Adipocyte (in vitro differentiated cells): ENCODE measurements around the gene PARPBP.
"Not testable (repeated sequence)": the region's sequence is repeated elsewhere in the genome, so short reads cannot be mapped to it uniquely, and the experiment has no call there.

Source experiments
- DNase-seq: peaks from one replicate; pipeline ENCODE4 v3.0.0-alpha.2; 2015; ENCODE audit warnings: low read depth
- H3K27me3 ChIP-seq: replicated peaks from 2 replicates; pipeline ENCODE4 v1.7.0; 2013; ENCODE audit warnings: mild to moderate bottlenecking, low read length, moderate library complexity; ENCODE audit not compliant: control insufficient read depth, insufficient read depth
- H3K36me3 ChIP-seq: 2 replicates; pipeline ENCODE4 v1.7.0; 2013; ENCODE audit warnings: low read length, mild to moderate bottlenecking, moderate library complexity; ENCODE audit not compliant: control insufficient read depth, insufficient read depth, severe bottlenecking
- H3K4me1 ChIP-seq: 2 replicates; pipeline ENCODE4 v1.7.0; 2013; ENCODE audit warnings: mild to moderate bottlenecking, low read length, moderate library complexity; ENCODE audit not compliant: control insufficient read depth, insufficient read depth
- H3K4me3 ChIP-seq: 2 replicates; pipeline ENCODE4 v1.7.0; 2013; ENCODE audit warnings: mild to moderate bottlenecking, low read length, moderate library complexity
- H3K9ac ChIP-seq: 2 replicates; pipeline ENCODE4 v1.7.0; 2013; ENCODE audit warnings: mild to moderate bottlenecking, low read length, moderate library complexity
- H3K9me3 ChIP-seq: 2 replicates; pipeline ENCODE4 v1.7.0; 2013; ENCODE audit warnings: mild to moderate bottlenecking, low read length, moderate library complexity; ENCODE audit not compliant: control insufficient read depth

PARPBP gene

GRCh38 chr12:102119674-102120563, at the start of gene PARPBP, which contains the start of gene NUP37:
Gene PARPBP (plus strand): TSS chr12:102120183. CDS start chr12:102123889, 3,706 bp downstream.
Gene NUP37 (minus strand): TSS chr12:102120114. CDS start chr12:102118518, 1,596 bp downstream.
- Histone ChIP-seq H3K27me3 (no peaks in the 10 kb centered on the region), H3K4me1 (peaks cover 24% of the 10 kb centered on the region), H3K9ac (peak within 1 kb of the TSS; percentile 95), H3K36me3 (peaks cover 32% of the 10 kb centered on the region), H3K9me3 (no peaks in the 10 kb centered on the region), H3K4me3 (peak within 1 kb of the TSS; percentile 95)
- DNase-seq: peak; percentile 96

GRCh38 chr12:102072092-102072491, 47.9 kb upstream of the PARPBP start:
- DNase-seq, H3K9ac ChIP-seq, H3K9me3 ChIP-seq, H3K27me3 ChIP-seq, H3K4me3 ChIP-seq: not testable (repeated sequence)
- Histone ChIP-seq H3K36me3 (peaks cover 34% of the 10 kb centered on the region), H3K4me1 (peaks cover 33% of the 10 kb centered on the region)

GRCh38 chr12:102080842-102081241, 39.1 kb upstream of the PARPBP start:
- H3K4me1 ChIP-seq: no peaks in the 10 kb centered on the region
- H3K27me3 ChIP-seq: no peaks in the 10 kb centered on the region
- H3K36me3 ChIP-seq: peaks cover 67% of the 10 kb centered on the region
- DNase-seq: no peak
- H3K4me3 ChIP-seq: no peak overlapping the region
- H3K9ac ChIP-seq: no peak overlapping the region
- H3K9me3 ChIP-seq: no peaks in the 10 kb centered on the region

- not testable (repeated sequence) for H3K9me3 ChIP-seq, H3K27me3 ChIP-seq, DNase-seq, H3K4me3 ChIP-seq, H3K9ac ChIP-seq
- Histone ChIP-seq H3K4me1 (peaks cover 14% of the 10 kb centered on the region), H3K36me3 (peaks cover 16% of the 10 kb centered on the region)
Measured at GRCh38 chr12:102089228-102089835, 30.7 kb upstream of the PARPBP start.

- Histone ChIP-seq H3K9ac (peak overlapping the region; percentile 36), H3K4me3 (no peak overlapping the region), H3K4me1 (peaks cover 18% of the 10 kb centered on the region), H3K9me3 (no peaks in the 10 kb centered on the region), H3K27me3 (no peaks in the 10 kb centered on the region), H3K36me3 (peaks cover 13% of the 10 kb centered on the region)
- peak; percentile 74 for DNase-seq
Measured at GRCh38 chr12:102093319-102093718, 26.7 kb upstream of the PARPBP start.

GRCh38 chr12:102095677-102096263, 24.2 kb upstream of the PARPBP start:
- peak overlapping the region; percentile 1 for H3K9ac ChIP-seq
- no peak overlapping the region for H3K4me3 ChIP-seq
- H3K36me3 ChIP-seq: peaks cover 28% of the 10 kb centered on the region
- peak; percentile 80 for DNase-seq
- H3K4me1 ChIP-seq: peaks cover 18% of the 10 kb centered on the region
- H3K27me3 ChIP-seq: no peaks in the 10 kb centered on the region
- no peaks in the 10 kb centered on the region for H3K9me3 ChIP-seq

- no peak overlapping the region for H3K4me3 ChIP-seq
- H3K9ac ChIP-seq: no peak overlapping the region
- DNase-seq: no peak
- no peaks in the 10 kb centered on the region for H3K27me3 ChIP-seq
- H3K36me3 ChIP-seq: peaks cover 28% of the 10 kb centered on the region
- H3K4me1 ChIP-seq: peaks cover 18% of the 10 kb centered on the region
- H3K9me3 ChIP-seq: no peaks in the 10 kb centered on the region
Measured at GRCh38 chr12:102096855-102097254, 23.1 kb upstream of the PARPBP start.

- no peaks in the 10 kb centered on the region for H3K4me1 ChIP-seq
- H3K27me3 ChIP-seq: no peaks in the 10 kb centered on the region
- H3K9me3 ChIP-seq: peaks cover 7% of the 10 kb centered on the region
- H3K4me3 ChIP-seq: no peak overlapping the region
- peaks cover 76% of the 10 kb centered on the region for H3K36me3 ChIP-seq
- H3K9ac ChIP-seq: no peak overlapping the region
- DNase-seq: no peak
Measured at GRCh38 chr12:102106905-102107304, 13.1 kb upstream of the PARPBP start.

GRCh38 chr12:102107970-102108369, 12.0 kb upstream of the PARPBP start:
- Histone ChIP-seq H3K9me3 (peaks cover 7% of the 10 kb centered on the region), H3K36me3 (peaks cover 82% of the 10 kb centered on the region), H3K27me3 (no peaks in the 10 kb centered on the region), H3K4me1 (no peaks in the 10 kb centered on the region), H3K4me3 (no peak overlapping the region), H3K9ac (no peak overlapping the region)
- no peak for DNase-seq

- Histone ChIP-seq H3K4me1 (no peaks in the 10 kb centered on the region), H3K36me3 (peaks cover 73% of the 10 kb centered on the region), H3K27me3 (no peaks in the 10 kb centered on the region), H3K9me3 (no peaks in the 10 kb centered on the region), H3K9ac (no peak overlapping the region), H3K4me3 (no peak overlapping the region)
- no peak for DNase-seq
Measured at GRCh38 chr12:102110782-102111181, 9.2 kb upstream of the PARPBP start.

- Histone ChIP-seq H3K4me3 (no peak overlapping the region), H3K27me3 (no peaks in the 10 kb centered on the region), H3K36me3 (peaks cover 64% of the 10 kb centered on the region), H3K9ac (no peak overlapping the region), H3K9me3 (no peaks in the 10 kb centered on the region), H3K4me1 (peaks cover 11% of the 10 kb centered on the region)
- no peak for DNase-seq
Measured at GRCh38 chr12:102114212-102114611, 5.8 kb upstream of the PARPBP start.
